Gastrocnemius medialis (tissue), 4 donors: ENCODE results near the gene AK2. TPM values are rescaled to one million over a fixed set of nuclear protein-coding genes. Genes with fewer than 3 reads are reported as not detected.
"Not testable (repeated sequence)": the region's sequence is repeated elsewhere in the genome, so short reads cannot be mapped to it uniquely, and the experiment has no call there.

Experiments
- ATAC-seq, 2 donors: fragments of 150-250 bp; one replicate each; pipeline ENCODE4 v1.9.1; 2016
- DNase-seq, 2 donors: peaks; one replicate each; pipeline ENCODE4 v3.0.0-alpha.2; 2019
- H3K27ac ChIP-seq, 4 donors: fragments of 200-600 bp; sonication (generic); 1 replicate in 1 of 4; 2 replicates in 3 of 4; pipeline ENCODE4 v1.5.1; 2016 to 2018; ENCODE audit warnings: mild to moderate bottlenecking in 2 of 4, moderate library complexity in 1 of 4
- H3K27me3 ChIP-seq, 3 donors: fragments of 200-600 bp; sonication (generic) in 2 of 3; 1 replicate in 1 of 3; 2 replicates in 2 of 3; pipeline versions ENCODE4 v1.5.1 to v1.6.0; 2016 to 2019; ENCODE audit warnings: mild to moderate bottlenecking in 1 of 3, moderate library complexity in 1 of 3
- H3K36me3 ChIP-seq, 2 donors: fragments of 200-600 bp; sonication (generic) in 1 of 2; one replicate each; pipeline ENCODE4 v1.5.1; 2017 to 2018
- H3K4me1 ChIP-seq, 2 donors: fragments of 200-600 bp; sonication (generic) in 1 of 2; one replicate each; pipeline ENCODE4 v1.5.1; 2016 to 2017; ENCODE audit warnings: mild to moderate bottlenecking in 2 of 2
- H3K4me3 ChIP-seq, 4 donors: fragments of 200-600 bp; sonication (generic) in 3 of 4; 1 replicate in 1 of 4; 2 replicates in 3 of 4; pipeline ENCODE4 v1.5.1; 2016 to 2019; ENCODE audit warnings: mild to moderate bottlenecking in 2 of 4
- H3K9me3 ChIP-seq, 3 donors: fragments of 200-600 bp; sonication (generic) in 2 of 3; 1 replicate in 1 of 3; 2 replicates in 2 of 3; pipeline ENCODE4 v1.5.1; 2016 to 2019
- POLR2A ChIP-seq, 2 donors: fragments of 450-650 bp; IDR thresholded peaks; one replicate each; pipeline ENCODE4 v1.6.1; 2017; ENCODE audit warnings: antibody characterized with exemption in 2 of 2, mild to moderate bottlenecking in 2 of 2, moderate library complexity in 2 of 2
- in situ Hi-C, 4 donors: fragments of 200-750 bp; cut with MboI; loops; one replicate each; pipeline versions ENCODE4 v1.15.0 to v1.8.0; 2017; ENCODE audit warnings: low sequenced_read_pairs in 4 of 4
- intact Hi-C: fragments of 100-400 bp; cut with DNase I; formaldehyde crosslinking; loops from one replicate; pipeline ENCODE4 v1.15.1; 2023; ENCODE audit warnings: low total_unique reads
- total RNA-seq, 4 donors: library from RNA; depleted of rRNA; stranded (reverse); fragments of >200 nt; gene quantifications; one replicate each; pipeline versions ENCODE4 v1.1.0 to v1.2.3, GENCODE V29; 2016
- TF ChIP-seq, protein P1 (sequence below), 5 experiments: fragments of 450-650 bp in 3 of 5; fragments of 200-600 bp in 2 of 5; sonication (generic) in 2 of 5; IDR thresholded peaks in 4 of 5; conservative IDR thresholded peaks in 1 of 5; 1 replicate in 4 of 5; 2 replicates in 1 of 5; pipeline ENCODE4 v1.5.1; 2016 to 2019; ENCODE audit warnings: antibody characterized with exemption in 5 of 5, mild to moderate bottlenecking in 3 of 5, moderate library complexity in 3 of 5

The AK2 gene
- total RNA-seq, 4 donors from 2014 or later, result 125 to 261 (median 152) TPM

DNA sequence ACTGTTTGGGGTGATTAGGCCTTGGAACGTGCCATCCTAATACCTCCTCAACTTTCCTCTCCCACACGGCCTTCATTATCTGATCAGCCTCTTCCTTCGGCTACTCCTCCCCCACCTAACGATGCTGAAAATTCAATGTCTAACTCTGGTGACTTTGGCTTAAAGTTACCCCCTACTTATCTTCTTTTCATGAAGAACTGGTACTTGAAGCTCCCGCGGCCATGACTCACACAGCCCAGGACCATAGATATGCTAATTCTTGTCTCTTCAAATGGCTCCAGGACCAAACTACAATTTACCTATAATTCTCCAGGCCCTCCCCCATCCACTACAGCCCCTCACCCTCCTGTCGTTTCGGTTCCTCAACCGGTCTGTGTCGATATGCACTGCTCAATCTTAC, 28.6 kb upstream of the AK2 start:
- in situ Hi-C loops, result no loop called here
- intact Hi-C loops, result no loop called here
- Histone ChIP-seq H3K27me3 (no peaks in the 10 kb centered on the region), H3K4me1 (no peaks in the 10 kb centered on the region), H3K4me3 (no peak overlapping the region), H3K9me3 (peaks cover 0 to 7% (median 0%) of the 10 kb centered on the region in 3 donors), H3K27ac (no peak overlapping the region), H3K36me3 (no peaks in the 10 kb centered on the region)
- no peak for DNase-seq
- ATAC-seq, result no peak
- TF ChIP-seq, protein P1, sequence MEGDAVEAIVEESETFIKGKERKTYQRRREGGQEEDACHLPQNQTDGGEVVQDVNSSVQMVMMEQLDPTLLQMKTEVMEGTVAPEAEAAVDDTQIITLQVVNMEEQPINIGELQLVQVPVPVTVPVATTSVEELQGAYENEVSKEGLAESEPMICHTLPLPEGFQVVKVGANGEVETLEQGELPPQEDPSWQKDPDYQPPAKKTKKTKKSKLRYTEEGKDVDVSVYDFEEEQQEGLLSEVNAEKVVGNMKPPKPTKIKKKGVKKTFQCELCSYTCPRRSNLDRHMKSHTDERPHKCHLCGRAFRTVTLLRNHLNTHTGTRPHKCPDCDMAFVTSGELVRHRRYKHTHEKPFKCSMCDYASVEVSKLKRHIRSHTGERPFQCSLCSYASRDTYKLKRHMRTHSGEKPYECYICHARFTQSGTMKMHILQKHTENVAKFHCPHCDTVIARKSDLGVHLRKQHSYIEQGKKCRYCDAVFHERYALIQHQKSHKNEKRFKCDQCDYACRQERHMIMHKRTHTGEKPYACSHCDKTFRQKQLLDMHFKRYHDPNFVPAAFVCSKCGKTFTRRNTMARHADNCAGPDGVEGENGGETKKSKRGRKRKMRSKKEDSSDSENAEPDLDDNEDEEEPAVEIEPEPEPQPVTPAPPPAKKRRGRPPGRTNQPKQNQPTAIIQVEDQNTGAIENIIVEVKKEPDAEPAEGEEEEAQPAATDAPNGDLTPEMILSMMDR (IDR thresholded peaks at IDR 0.05 in 4 of 5, conservative IDR thresholded peaks at IDR 0.05 in 1 of 5), result no peak

GRCh38 chr1:33064284-33064683, 27.6 kb upstream of the AK2 start:
- H3K36me3 ChIP-seq, DNase-seq, in situ Hi-C loops, H3K9me3 ChIP-seq, H3K27me3 ChIP-seq, intact Hi-C loops, H3K27ac ChIP-seq, H3K4me1 ChIP-seq, ATAC-seq, H3K4me3 ChIP-seq: not testable (repeated sequence)

- Histone ChIP-seq H3K27me3 (no peaks in the 10 kb centered on the region), H3K4me3 (no peak overlapping the region), H3K36me3 (no peaks in the 10 kb centered on the region), H3K9me3 (peaks cover 0 to 7% (median 0%) of the 10 kb centered on the region in 3 donors), H3K27ac (no peak overlapping the region), H3K4me1 (no peaks in the 10 kb centered on the region)
- intact Hi-C loops (no loop called here), in situ Hi-C loops (no loop called here)
- TF ChIP-seq POLR2A (IDR thresholded peaks at IDR 0.05), result no peak
- TF ChIP-seq, protein P1 (IDR thresholded peaks at IDR 0.05 in 4 of 5, conservative IDR thresholded peaks at IDR 0.05 in 1 of 5), result no peak
- ATAC-seq (no peak), DNase-seq (no peak)
Measured at GRCh38 chr1:33061834-33062233, 25.2 kb upstream of the AK2 start.

GRCh38 chr1:33060579-33061083, 23.9 kb upstream of the AK2 start:
- DNase-seq (peak in 1 of 2 donors; percentile 31), ATAC-seq (peak; percentile 43 to 61)
- no peak overlapping the region for H3K27ac ChIP-seq
- H3K9me3 ChIP-seq, result peaks cover 0 to 7% (median 0%) of the 10 kb centered on the region in 3 donors
- H3K4me3 ChIP-seq, result no peak overlapping the region
- H3K36me3 ChIP-seq, result no peaks in the 10 kb centered on the region
- H3K27me3 ChIP-seq, result no peaks in the 10 kb centered on the region
- intact Hi-C loops (no loop called here), in situ Hi-C loops (no loop called here)
- TF ChIP-seq, protein P1 (IDR thresholded peaks at IDR 0.05 in 4 of 5, conservative IDR thresholded peaks at IDR 0.05 in 1 of 5), result no peak
- no peak for TF ChIP-seq POLR2A (IDR thresholded peaks at IDR 0.05)
- H3K4me1 ChIP-seq, result peaks cover 0 to 5% of the 10 kb centered on the region in 2 donors

- no peak overlapping the region for H3K4me3 ChIP-seq
- H3K27me3 ChIP-seq, result no peaks in the 10 kb centered on the region
- H3K9me3 ChIP-seq, result no peaks in the 10 kb centered on the region
- intact Hi-C loops, result no loop called here
- in situ Hi-C loops, result loop anchor here in 1 of 4 donors (10.0 kb wide), 1 partner anchor 122 kb away; no protein-coding TSS in a partner anchor
- ATAC-seq (no peak), DNase-seq (no peak)
- H3K4me1 ChIP-seq, result peaks cover 0 to 14% of the 10 kb centered on the region in 2 donors
- H3K27ac ChIP-seq, result no peak overlapping the region
- TF ChIP-seq, protein P1 (IDR thresholded peaks at IDR 0.05 in 4 of 5, conservative IDR thresholded peaks at IDR 0.05 in 1 of 5), result no peak
- no peak for TF ChIP-seq POLR2A (IDR thresholded peaks at IDR 0.05)
- H3K36me3 ChIP-seq, result no peaks in the 10 kb centered on the region
Measured at GRCh38 chr1:33057095-33057494, 20.4 kb upstream of the AK2 start.
